MM.1S (cell line): Measurements from ENCODE around the gene TNFRSF13B.

Experiments
- DNase-seq: peaks from one replicate; pipeline ENCODE4 v3.0.0-alpha.2; 2015
- H2AFZ ChIP-seq: fragments of 300-600 bp; sonication (generic); 2 replicates; pipeline ENCODE4 v1.6.0; 2016; ENCODE audit warnings: antibody characterized with exemption, low read length
- H3F3A ChIP-seq: fragments of 300-600 bp; sonication (generic); 2 replicates; pipeline ENCODE4 v1.6.1; 2016; ENCODE audit warnings: mild to moderate bottlenecking, antibody characterized with exemption, low read length, moderate library complexity, mixed read lengths; ENCODE audit not compliant: insufficient read depth
- H3K27ac ChIP-seq: fragments of 300-600 bp; sonication (generic); 2 replicates; pipeline ENCODE4 v1.5.1; 2016; ENCODE audit warnings: mild to moderate bottlenecking, low read length
- H3K27me3 ChIP-seq: fragments of 300-600 bp; sonication (generic); replicated peaks from 2 replicates; pipeline ENCODE4 v1.6.0; 2016; ENCODE audit warnings: low read length; ENCODE audit not compliant: insufficient read depth
- H3K36me3 ChIP-seq: fragments of 300-600 bp; sonication (generic); replicated peaks from 2 replicates; pipeline ENCODE4 v1.6.1; 2016; ENCODE audit warnings: mild to moderate bottlenecking, low read length, mixed read lengths; ENCODE audit not compliant: insufficient read depth
- H3K4me1 ChIP-seq: fragments of 300-600 bp; sonication (generic); 2 replicates; pipeline ENCODE4 v1.6.1; 2016; ENCODE audit warnings: low read length, mixed read lengths
- H3K4me2 ChIP-seq: fragments of 300-600 bp; sonication (generic); 2 replicates; pipeline ENCODE4 v1.6.0; 2016; ENCODE audit warnings: low read depth, low read length
- H3K4me3 ChIP-seq: fragments of 300-600 bp; sonication (generic); 2 replicates; pipeline ENCODE4 v1.5.1; 2016; ENCODE audit warnings: low read length, mixed read lengths
- H3K79me2 ChIP-seq: fragments of 300-600 bp; sonication (generic); 2 replicates; pipeline ENCODE4 v1.6.1; 2016; ENCODE audit warnings: mixed run types, low read length, mixed read lengths
- H3K9ac ChIP-seq: fragments of 300-600 bp; sonication (generic); 2 replicates; pipeline ENCODE4 v1.6.1; 2016; ENCODE audit warnings: low read length, mixed read lengths
- H3K9me2 ChIP-seq: fragments of 300-600 bp; sonication (generic); replicated peaks from 2 replicates; pipeline ENCODE4 v1.6.1; 2016; ENCODE audit warnings: mild to moderate bottlenecking, low read length, mixed read lengths; ENCODE audit not compliant: insufficient read depth
- H3K9me3 ChIP-seq: fragments of 300-600 bp; sonication (generic); replicated peaks from 2 replicates; pipeline ENCODE4 v1.6.1; 2016; ENCODE audit warnings: mild to moderate bottlenecking, low read length, mixed read lengths; ENCODE audit not compliant: insufficient read depth
- H4K20me1 ChIP-seq: fragments of 300-600 bp; sonication (generic); 2 replicates; pipeline ENCODE4 v1.6.1; 2016; ENCODE audit warnings: mild to moderate bottlenecking, low read length, moderate library complexity, mixed read lengths; ENCODE audit not compliant: insufficient read depth
- EZH2 ChIP-seq: fragments of 300-600 bp; sonication (generic); optimal IDR thresholded peaks from 2 replicates; pipeline ENCODE3; 2017; ENCODE audit warnings: low read depth, mild to moderate bottlenecking, antibody characterized with exemption, low read length, mixed read lengths
- EZH2phosphoT487 ChIP-seq: fragments of 300-600 bp; sonication (generic); IDR thresholded peaks from 2 replicates; pipeline ENCODE4 v1.6.1; 2018; ENCODE audit warnings: antibody characterized with exemption, low read length
- TF ChIP-seq, protein P1 (sequence below): fragments of 300-600 bp; sonication (generic); IDR thresholded peaks from 2 replicates; pipeline ENCODE4 v1.5.1; 2016; ENCODE audit warnings: antibody characterized with exemption, low read length, mixed read lengths

Gene TNFRSF13B

DNA sequence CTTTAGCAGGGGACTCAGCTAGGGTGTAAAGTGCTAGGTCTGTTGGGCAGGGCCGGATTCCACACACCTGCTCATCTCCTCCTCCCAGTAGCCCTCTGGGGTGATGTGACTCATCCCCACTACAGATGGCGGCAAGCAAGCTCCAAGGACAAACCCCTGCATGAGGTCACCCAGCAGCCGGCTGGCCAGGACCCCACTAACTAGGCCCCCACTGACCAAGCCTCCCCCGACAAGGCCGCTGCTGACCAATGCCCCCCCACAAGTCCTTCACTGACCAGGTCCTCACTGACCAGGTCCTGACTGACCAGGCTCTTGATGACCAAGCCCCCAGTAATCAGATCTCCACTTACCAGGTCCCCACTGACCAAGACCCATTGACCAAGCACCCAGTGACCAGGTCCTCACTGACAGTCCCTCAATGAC lies 36.7 kb downstream of the TNFRSF13B start:
- Histone ChIP-seq H3K4me3 (no peak overlapping the region), H3K27me3 (no peaks in the 10 kb centered on the region), H3K9ac (no peak overlapping the region), H3F3A (no peaks in the 10 kb centered on the region; the same call in 1 of the 2 replicates), H2AFZ (no peak overlapping the region), H3K4me2 (no peak overlapping the region), H4K20me1 (no peaks in the 10 kb centered on the region; the same call in 1 of the 2 replicates), H3K9me3 (no peaks in the 10 kb centered on the region), H3K27ac (no peak overlapping the region), H3K4me1 (no peaks in the 10 kb centered on the region), H3K36me3 (no peaks in the 10 kb centered on the region; the same call in 1 of the 2 replicates), H3K9me2 (no peaks in the 10 kb centered on the region), H3K79me2 (peaks cover 38% of the 10 kb centered on the region)
- no peak for DNase-seq
- no peak for TF ChIP-seq EZH2phosphoT487
- TF ChIP-seq, protein P1, sequence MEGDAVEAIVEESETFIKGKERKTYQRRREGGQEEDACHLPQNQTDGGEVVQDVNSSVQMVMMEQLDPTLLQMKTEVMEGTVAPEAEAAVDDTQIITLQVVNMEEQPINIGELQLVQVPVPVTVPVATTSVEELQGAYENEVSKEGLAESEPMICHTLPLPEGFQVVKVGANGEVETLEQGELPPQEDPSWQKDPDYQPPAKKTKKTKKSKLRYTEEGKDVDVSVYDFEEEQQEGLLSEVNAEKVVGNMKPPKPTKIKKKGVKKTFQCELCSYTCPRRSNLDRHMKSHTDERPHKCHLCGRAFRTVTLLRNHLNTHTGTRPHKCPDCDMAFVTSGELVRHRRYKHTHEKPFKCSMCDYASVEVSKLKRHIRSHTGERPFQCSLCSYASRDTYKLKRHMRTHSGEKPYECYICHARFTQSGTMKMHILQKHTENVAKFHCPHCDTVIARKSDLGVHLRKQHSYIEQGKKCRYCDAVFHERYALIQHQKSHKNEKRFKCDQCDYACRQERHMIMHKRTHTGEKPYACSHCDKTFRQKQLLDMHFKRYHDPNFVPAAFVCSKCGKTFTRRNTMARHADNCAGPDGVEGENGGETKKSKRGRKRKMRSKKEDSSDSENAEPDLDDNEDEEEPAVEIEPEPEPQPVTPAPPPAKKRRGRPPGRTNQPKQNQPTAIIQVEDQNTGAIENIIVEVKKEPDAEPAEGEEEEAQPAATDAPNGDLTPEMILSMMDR, result no peak
- TF ChIP-seq EZH2, result no peak

DNA sequence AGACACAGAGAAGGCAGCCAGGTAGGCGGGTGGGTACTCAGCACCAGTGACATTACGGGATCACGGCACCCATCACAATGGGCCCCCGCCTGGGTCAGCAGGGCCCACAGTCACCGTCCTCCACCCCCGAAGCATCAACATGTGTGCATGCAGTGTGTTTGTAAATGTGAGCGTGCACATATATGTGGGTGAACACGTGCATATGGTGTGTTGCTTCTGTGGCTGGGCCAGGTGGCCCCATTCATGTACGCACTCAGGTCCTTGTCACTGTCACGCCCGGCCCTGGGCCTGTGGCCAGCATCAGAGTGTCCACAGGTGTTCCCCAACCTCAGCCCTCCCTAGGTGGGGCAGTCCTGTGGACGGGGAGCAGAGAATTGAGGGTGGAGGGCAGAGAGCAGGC lies 37.1 kb downstream of the TNFRSF13B start:
- no peak overlapping the region for H3K4me2 ChIP-seq
- H3K4me3 ChIP-seq, result no peak overlapping the region
- no peaks in the 10 kb centered on the region for H3K9me3 ChIP-seq
- H3K27me3 ChIP-seq, result no peaks in the 10 kb centered on the region
- H3K79me2 ChIP-seq, result peaks cover 34% of the 10 kb centered on the region
- no peak for DNase-seq
- peaks cover 3% of the 10 kb centered on the region; the same call in 1 of the 2 replicates for H3F3A ChIP-seq
- no peaks in the 10 kb centered on the region; the same call in 1 of the 2 replicates for H4K20me1 ChIP-seq
- H3K9ac ChIP-seq, result no peak overlapping the region
- no peaks in the 10 kb centered on the region for H3K9me2 ChIP-seq
- TF ChIP-seq EZH2 (no peak), EZH2phosphoT487 (no peak)
- TF ChIP-seq, protein P1, result no peak
- no peaks in the 10 kb centered on the region for H3K4me1 ChIP-seq
- no peak overlapping the region for H3K27ac ChIP-seq
- H2AFZ ChIP-seq, result no peak overlapping the region
- H3K36me3 ChIP-seq, result no peaks in the 10 kb centered on the region; the same call in 1 of the 2 replicates

DNA sequence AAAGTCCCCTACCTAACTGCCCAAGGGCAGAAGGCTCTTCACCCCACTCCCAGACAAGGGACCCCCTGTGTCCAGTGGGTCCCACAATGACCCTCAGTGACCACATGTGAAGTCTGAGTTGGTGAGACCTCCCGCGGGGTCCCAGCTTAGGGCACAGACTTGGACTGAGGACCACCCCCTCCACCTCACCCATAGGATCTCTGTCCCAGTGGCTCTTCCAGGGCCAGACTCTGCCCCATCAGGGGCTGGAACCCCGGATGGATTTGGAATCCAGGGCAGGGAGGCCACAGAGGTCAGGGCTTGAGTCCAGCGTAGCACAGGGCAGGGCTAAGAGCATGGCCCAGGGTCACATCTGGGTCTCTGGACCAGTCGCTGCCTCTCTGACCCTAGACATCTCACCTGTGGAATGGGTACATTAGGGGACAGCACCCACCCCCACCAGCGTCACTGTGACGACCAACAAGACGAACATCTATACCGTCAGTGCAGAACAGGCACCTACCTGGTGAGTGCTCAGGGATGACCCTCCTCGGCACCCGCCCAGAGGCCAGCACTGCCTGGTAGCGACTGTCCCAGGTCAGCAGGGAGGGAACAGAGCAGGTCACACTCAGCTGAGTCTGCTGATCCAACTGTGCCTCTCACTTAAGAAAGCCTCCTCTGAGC lies 37.7 kb downstream of the TNFRSF13B start:
- H3K79me2 ChIP-seq, result peaks cover 28% of the 10 kb centered on the region
- no peak overlapping the region for H3K4me3 ChIP-seq
- no peaks in the 10 kb centered on the region for H3K9me2 ChIP-seq

More for the DNA sequence above, 37.7 kb downstream of the TNFRSF13B start:
- H3K36me3 ChIP-seq, result no peaks in the 10 kb centered on the region; the same call in 1 of the 2 replicates
- H3K27ac ChIP-seq, result no peak overlapping the region; the same call in 1 of the 2 replicates
- no peak overlapping the region for H3K4me2 ChIP-seq
- TF ChIP-seq, protein P1, result no peak
- TF ChIP-seq EZH2phosphoT487, result no peak
- TF ChIP-seq EZH2, result no peak
- H2AFZ ChIP-seq, result no peak overlapping the region
- H3K27me3 ChIP-seq, result no peaks in the 10 kb centered on the region
- H3K9me3 ChIP-seq, result no peaks in the 10 kb centered on the region
- H3F3A ChIP-seq, result peaks cover 3% of the 10 kb centered on the region; the same call in 1 of the 2 replicates
- no peaks in the 10 kb centered on the region for H3K4me1 ChIP-seq
- DNase-seq, result no peak
- H3K9ac ChIP-seq, result no peak overlapping the region
- no peaks in the 10 kb centered on the region for H4K20me1 ChIP-seq
